B cell (primary cell): Measurements from ENCODE around the gene AEBP1. TPM values are rescaled to one million over a fixed set of nuclear protein-coding genes. Genes with fewer than 3 reads are reported as not detected.

Experiments used
- ATAC-seq: fragments of 200-7000 bp; cut with Tn5 transposase; one replicate; pipeline ENCODE4 v1.10.0; 2021; ENCODE audit warnings: low read depth, mild to moderate bottlenecking, moderate number of reproducible peaks, moderate library complexity
- CTCF ChIA-PET: fragments of 350-600 bp; sonication (Branson Sonifier 250); formaldehyde crosslinking; loops from one replicate; lab custom pipeline; 2021; ENCODE audit warnings: antibody characterized with exemption, inconsistent platforms; lab: Charles Lee
- POLR2A ChIA-PET: fragments of 350-600 bp; sonication (Branson Sonifier 250); formaldehyde crosslinking; loops from one replicate; lab custom pipeline; 2021; ENCODE audit warnings: antibody characterized with exemption; lab: Charles Lee
- DNase-seq: peaks from one replicate; pipeline ENCODE4 v3.0.0; 2013
- H2AFZ ChIP-seq: 2 replicates; pipeline ENCODE4 v1.6.1; 2012; ENCODE audit warnings: mild to moderate bottlenecking, low read depth, low read length; ENCODE audit not compliant: insufficient read depth, poor library complexity, severe bottlenecking
- H3K27ac ChIP-seq, 2 donors: 1 replicate in 1 of 2; 2 replicates in 1 of 2; pipeline ENCODE4 v1.5.1; 2012 to 2013; ENCODE audit warnings: low read length in 2 of 2, mild to moderate bottlenecking in 2 of 2, moderate library complexity in 1 of 2
- H3K27me3 ChIP-seq, 4 experiments: fragments of 200-600 bp in 1 of 4; sonication (generic) in 1 of 4; replicated peaks in 1 of 4; 1 replicate in 2 of 4; 2 replicates in 2 of 4; pipeline versions ENCODE4 v1.6.1 to v1.7.0; 2013 to 2016; ENCODE audit warnings: low read length in 3 of 4, mild to moderate bottlenecking in 2 of 4, mixed read lengths in 1 of 4, moderate library complexity in 1 of 4; ENCODE audit not compliant: insufficient read depth in 4 of 4, control insufficient read depth in 3 of 4; ENCODE audit errors: control extremely low read depth in 1 of 4
- H3K36me3 ChIP-seq, 2 experiments: replicated peaks in 1 of 2; 1 replicate in 1 of 2; 2 replicates in 1 of 2; pipeline versions ENCODE4 v1.6.1 to v1.7.1; 2013; ENCODE audit warnings: low read length in 1 of 2; ENCODE audit not compliant: insufficient read depth in 2 of 2, control insufficient read depth in 1 of 2; ENCODE audit errors: control extremely low read depth in 1 of 2, extremely low read depth in 1 of 2
- H3K4me1 ChIP-seq, 2 donors: fragments of 200-600 bp in 1 of 2; sonication (generic) in 1 of 2; 1 replicate in 1 of 2; 2 replicates in 1 of 2; pipeline versions ENCODE4 v1.5.1 to v1.6.1; 2013 to 2017; ENCODE audit warnings: low read length in 2 of 2; ENCODE audit not compliant: control insufficient read depth in 2 of 2, insufficient read depth in 2 of 2
- H3K4me2 ChIP-seq: replicated peaks from 2 replicates; pipeline ENCODE3; 2012; ENCODE audit warnings: mild to moderate bottlenecking, low read depth, low read length; ENCODE audit not compliant: poor library complexity, severe bottlenecking
- H3K4me3 ChIP-seq, 5 experiments: fragments of 200-600 bp in 1 of 5; sonication (generic) in 1 of 5; 1 replicate in 3 of 5; 2 replicates in 2 of 5; pipeline versions ENCODE4 v1.5.1 to v1.7.0; 2011 to 2016; ENCODE audit warnings: low read length in 4 of 5, mild to moderate bottlenecking in 4 of 5, low read depth in 2 of 5, control low read depth in 1 of 5, moderate library complexity in 1 of 5; ENCODE audit not compliant: insufficient read depth in 1 of 5; ENCODE audit errors: control extremely low read depth in 1 of 5, extremely low read depth in 1 of 5
- H3K79me2 ChIP-seq: fragments of 200-600 bp; sonication (generic); one replicate; pipeline ENCODE4 v1.6.0; 2016; ENCODE audit warnings: low read length; ENCODE audit not compliant: control insufficient read depth, insufficient read depth
- H3K9ac ChIP-seq: fragments of 200-600 bp; sonication (generic); 2 replicates; pipeline ENCODE4 v1.6.1; 2017; ENCODE audit warnings: mild to moderate bottlenecking, low read length, moderate library complexity
- H3K9me3 ChIP-seq, 3 donors: one replicate each; pipeline versions ENCODE4 v1.6.1 to v1.7.1; 2013; ENCODE audit warnings: low read length in 2 of 3; ENCODE audit not compliant: control insufficient read depth in 2 of 3, insufficient read depth in 1 of 3; ENCODE audit errors: control extremely low read depth in 1 of 3
- H4K20me1 ChIP-seq: 2 replicates; pipeline ENCODE4 v1.6.0; 2012; ENCODE audit warnings: mild to moderate bottlenecking, low read length; ENCODE audit not compliant: insufficient read depth, control insufficient read depth, poor library complexity, severe bottlenecking
- H3K27ac Mint-ChIP-seq: one replicate; pipeline ENCODE4 v1.8.0; 2021; ENCODE audit warnings: mixed read lengths
- H3K27me3 Mint-ChIP-seq: one replicate; pipeline ENCODE4 v1.8.0; 2021; ENCODE audit warnings: mixed read lengths
- H3K4me1 Mint-ChIP-seq: one replicate; pipeline ENCODE4 v1.8.0; 2021; ENCODE audit warnings: mixed read lengths
- H3K4me3 Mint-ChIP-seq: one replicate; pipeline ENCODE4 v1.8.0; 2021; ENCODE audit warnings: mixed read lengths
- H3K9me3 Mint-ChIP-seq: one replicate; pipeline ENCODE4 v1.8.0; 2022; ENCODE audit warnings: mixed read lengths; ENCODE audit not compliant: insufficient read depth
- EZH2 ChIP-seq: IDR thresholded peaks from 2 replicates; pipeline ENCODE4 v1.6.1; 2012; ENCODE audit warnings: borderline replicate concordance, low read depth, mild to moderate bottlenecking, moderate library complexity, low read length; ENCODE audit not compliant: insufficient read depth, poor library complexity, severe bottlenecking
- WGBS: methylation state at CpG from one replicate; pipeline ENCODE4 v1.1.5; 2013; ENCODE audit warnings: missing lambda C conversion rate; ENCODE audit not compliant: insufficient coverage; 5-methylcytosine and 5-hydroxymethylcytosine counted together
- intact Hi-C: fragments of 100-400 bp; cut with micrococcal nuclease; formaldehyde crosslinking; loops from one replicate; pipeline ENCODE4 v1.10.0; 2022
- polyA plus RNA-seq: library from polyadenylated mRNA; depleted of rRNA; stranded (reverse); fragments of >200 nt; gene quantifications from 2 replicates; pipeline ENCODE4 v1.2.3, GENCODE V29; 2012
- total RNA-seq, 2 donors: library from RNA; stranded (reverse); fragments of 120-200 nt in 1 of 2; gene quantifications; 1 replicate in 1 of 2; 2 replicates in 1 of 2; pipeline versions ENCODE4 v1.2.3 to v1.2.4, GENCODE V29; 2013 to 2022
- TF ChIP-seq, protein P1 (sequence below): fragments of 200-600 bp; IDR thresholded peaks from one replicate; pipeline ENCODE4 v1.8.0; 2022; ENCODE audit warnings: antibody characterized with exemption, mild to moderate bottlenecking

AEBP1 gene
- total and polyA plus RNA-seq, 2 donors (not counting 1 experiment from before 2014, with no cell fraction given): 20.2 to 36.7 TPM

DNA sequence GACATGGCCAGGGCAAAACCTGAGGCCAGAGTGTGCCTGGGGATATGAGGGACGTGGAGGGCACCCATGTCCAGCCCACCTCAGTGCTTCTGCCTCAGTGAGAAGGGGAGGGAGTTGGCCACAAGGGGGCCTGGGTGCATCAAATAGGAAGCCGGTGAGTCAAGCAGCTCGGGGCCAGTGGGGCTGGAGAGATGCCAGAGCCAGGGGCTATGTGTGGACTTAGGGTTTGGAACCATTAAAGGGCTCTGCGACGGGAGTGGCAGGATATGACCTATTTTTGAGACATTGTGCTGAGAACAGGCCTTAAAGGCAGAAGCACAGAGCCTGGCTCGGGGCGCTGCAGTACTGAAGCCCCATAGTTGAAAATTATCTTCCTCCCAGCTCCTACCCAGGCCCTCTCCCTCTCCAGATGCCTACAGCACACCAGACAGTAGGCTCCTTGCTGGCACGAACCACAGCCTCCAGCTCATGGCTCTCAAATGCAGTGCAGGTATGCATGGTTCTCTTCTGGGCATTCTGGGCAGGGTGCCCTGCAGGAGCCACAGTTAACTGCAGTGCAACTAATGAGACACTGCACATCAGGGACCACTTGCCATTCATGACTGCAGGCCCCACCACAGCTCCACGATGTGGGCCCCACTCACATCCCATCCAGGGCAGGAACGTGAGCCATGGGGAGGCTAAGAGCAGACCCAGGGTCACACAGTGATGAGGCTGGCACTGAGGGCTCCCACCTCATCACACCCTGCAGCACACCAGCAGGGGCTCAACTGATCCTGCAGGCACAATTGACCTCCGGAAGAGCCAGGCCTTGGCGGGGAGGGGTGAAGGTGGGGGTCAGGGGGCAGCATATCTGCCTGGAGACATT lies 31.5 kb upstream of the AEBP1 start:
- Mint-ChIP-seq H3K27ac (peak overlapping the region; percentile 89), H3K4me3 (peak overlapping the region; percentile 12), H3K9me3 (no peaks in the 10 kb centered on the region), H3K27me3 (no peaks in the 10 kb centered on the region), H3K4me1 (peaks cover 74% of the 10 kb centered on the region)
- no peak overlapping the region for H2AFZ ChIP-seq
- TF ChIP-seq, protein P1, sequence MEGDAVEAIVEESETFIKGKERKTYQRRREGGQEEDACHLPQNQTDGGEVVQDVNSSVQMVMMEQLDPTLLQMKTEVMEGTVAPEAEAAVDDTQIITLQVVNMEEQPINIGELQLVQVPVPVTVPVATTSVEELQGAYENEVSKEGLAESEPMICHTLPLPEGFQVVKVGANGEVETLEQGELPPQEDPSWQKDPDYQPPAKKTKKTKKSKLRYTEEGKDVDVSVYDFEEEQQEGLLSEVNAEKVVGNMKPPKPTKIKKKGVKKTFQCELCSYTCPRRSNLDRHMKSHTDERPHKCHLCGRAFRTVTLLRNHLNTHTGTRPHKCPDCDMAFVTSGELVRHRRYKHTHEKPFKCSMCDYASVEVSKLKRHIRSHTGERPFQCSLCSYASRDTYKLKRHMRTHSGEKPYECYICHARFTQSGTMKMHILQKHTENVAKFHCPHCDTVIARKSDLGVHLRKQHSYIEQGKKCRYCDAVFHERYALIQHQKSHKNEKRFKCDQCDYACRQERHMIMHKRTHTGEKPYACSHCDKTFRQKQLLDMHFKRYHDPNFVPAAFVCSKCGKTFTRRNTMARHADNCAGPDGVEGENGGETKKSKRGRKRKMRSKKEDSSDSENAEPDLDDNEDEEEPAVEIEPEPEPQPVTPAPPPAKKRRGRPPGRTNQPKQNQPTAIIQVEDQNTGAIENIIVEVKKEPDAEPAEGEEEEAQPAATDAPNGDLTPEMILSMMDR: peak; percentile 61
- no peak for TF ChIP-seq EZH2
- H3K4me2 ChIP-seq: no peak overlapping the region
- H4K20me1 ChIP-seq: peaks cover 30% of the 10 kb centered on the region
- WGBS: 70% methylated on average over 7 of the region's 12 CpGs
- ATAC-seq (no peak), DNase-seq (peak; percentile 57)
- intact Hi-C loops: loop anchor here (1.0 kb wide), 1 partner anchor 124 kb away; no protein-coding TSS in a partner anchor
- H3K27ac ChIP-seq: peak overlapping the region; percentile 90 to 98
- ChIA-PET CTCF (interaction anchor here (0.6 to 1.6 kb wide), 7 partner anchors 9 to 570 kb away, joined by 3 to 6 read pairs (median 5); no protein-coding TSS in a partner anchor), POLR2A (interaction anchor here (1.9 to 2.2 kb wide), 2 partner anchors 11 to 13 kb away, joined by 4 to 9 read pairs; no protein-coding TSS in a partner anchor)
- H3K4me1 ChIP-seq: peaks cover 44 to 67% of the 10 kb centered on the region in 2 donors
- H3K27me3 ChIP-seq: no peaks in the 10 kb centered on the region
- peaks cover 0 to 47% of the 10 kb centered on the region in 2 experiments for H3K36me3 ChIP-seq
- H3K79me2 ChIP-seq: peaks cover 24% of the 10 kb centered on the region
- no peak overlapping the region for H3K9ac ChIP-seq
- H3K4me3 ChIP-seq: no peak overlapping the region
- H3K9me3 ChIP-seq: no peaks in the 10 kb centered on the region
